B cell (primary cell): ENCODE data around the gene RAB26.

Source experiments
- EZH2 ChIP-seq: IDR thresholded peaks from 2 replicates; pipeline ENCODE4 v1.6.1; 2012; ENCODE audit warnings: borderline replicate concordance, low read depth, mild to moderate bottlenecking, moderate library complexity, low read length; ENCODE audit not compliant: insufficient read depth, poor library complexity, severe bottlenecking
- TF ChIP-seq, protein P1 (sequence below): fragments of 200-600 bp; IDR thresholded peaks from one replicate; pipeline ENCODE4 v1.8.0; 2022; ENCODE audit warnings: antibody characterized with exemption, mild to moderate bottlenecking

DNA sequence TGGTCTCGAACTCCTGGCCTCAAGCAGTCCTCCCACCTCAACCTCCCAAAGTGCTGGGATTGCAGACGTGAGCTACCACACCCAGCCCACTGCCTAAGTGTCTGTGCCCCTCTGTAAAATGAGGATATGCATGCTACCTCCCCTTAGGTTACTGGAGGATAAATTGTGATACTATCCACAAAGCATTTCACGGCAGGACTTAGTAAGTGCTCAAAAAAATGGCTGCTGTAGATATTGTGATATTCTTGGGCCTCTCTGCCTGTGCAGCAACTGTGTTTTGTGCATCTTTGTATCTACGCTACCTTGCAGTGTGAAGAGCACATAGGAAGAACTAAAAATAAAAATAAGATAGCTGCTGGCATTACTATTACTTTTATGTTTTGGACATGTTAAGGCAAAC is 49.9 kb downstream of the RAB26 start:
- TF ChIP-seq, protein P1, sequence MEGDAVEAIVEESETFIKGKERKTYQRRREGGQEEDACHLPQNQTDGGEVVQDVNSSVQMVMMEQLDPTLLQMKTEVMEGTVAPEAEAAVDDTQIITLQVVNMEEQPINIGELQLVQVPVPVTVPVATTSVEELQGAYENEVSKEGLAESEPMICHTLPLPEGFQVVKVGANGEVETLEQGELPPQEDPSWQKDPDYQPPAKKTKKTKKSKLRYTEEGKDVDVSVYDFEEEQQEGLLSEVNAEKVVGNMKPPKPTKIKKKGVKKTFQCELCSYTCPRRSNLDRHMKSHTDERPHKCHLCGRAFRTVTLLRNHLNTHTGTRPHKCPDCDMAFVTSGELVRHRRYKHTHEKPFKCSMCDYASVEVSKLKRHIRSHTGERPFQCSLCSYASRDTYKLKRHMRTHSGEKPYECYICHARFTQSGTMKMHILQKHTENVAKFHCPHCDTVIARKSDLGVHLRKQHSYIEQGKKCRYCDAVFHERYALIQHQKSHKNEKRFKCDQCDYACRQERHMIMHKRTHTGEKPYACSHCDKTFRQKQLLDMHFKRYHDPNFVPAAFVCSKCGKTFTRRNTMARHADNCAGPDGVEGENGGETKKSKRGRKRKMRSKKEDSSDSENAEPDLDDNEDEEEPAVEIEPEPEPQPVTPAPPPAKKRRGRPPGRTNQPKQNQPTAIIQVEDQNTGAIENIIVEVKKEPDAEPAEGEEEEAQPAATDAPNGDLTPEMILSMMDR: no peak
- TF ChIP-seq EZH2: no peak
